Esophagus muscularis mucosa (tissue), 4 donors: ENCODE results near the gene SLC25A30. TPM values are rescaled to one million over a fixed set of nuclear protein-coding genes. Genes with fewer than 3 reads are reported as not detected.

Source experiments
- DNase-seq: peaks from one replicate; pipeline ENCODE4 v3.0.0-alpha.2; 2017; ENCODE audit errors: extremely low spot score
- H3K27ac ChIP-seq, 4 donors: fragments of 200-600 bp; sonication (generic); replicated peaks in 1 of 4; 1 replicate in 3 of 4; 2 replicates in 1 of 4; pipeline ENCODE4 v1.5.1; 2016 to 2019; ENCODE audit warnings: mild to moderate bottlenecking in 1 of 4
- H3K27me3 ChIP-seq, 4 donors: fragments of 200-600 bp; sonication (generic); one replicate each; pipeline versions ENCODE4 v1.5.1 to v1.6.0; 2016 to 2019
- H3K36me3 ChIP-seq, 4 donors: fragments of 200-600 bp; sonication (generic); one replicate each; pipeline ENCODE4 v1.5.1; 2016 to 2019
- H3K4me1 ChIP-seq, 4 donors: fragments of 200-600 bp; sonication (generic); one replicate each; pipeline ENCODE4 v1.5.1; 2016 to 2019
- H3K4me3 ChIP-seq, 4 donors: fragments of 200-600 bp; sonication (generic); 1 replicate in 2 of 4; 2 replicates in 2 of 4; pipeline ENCODE4 v1.5.1; 2016 to 2019; ENCODE audit warnings: mild to moderate bottlenecking in 4 of 4, moderate library complexity in 1 of 4
- H3K9me3 ChIP-seq, 4 donors: fragments of 200-600 bp; sonication (generic); 1 replicate in 3 of 4; 2 replicates in 1 of 4; pipeline ENCODE4 v1.5.1; 2016 to 2019
- EP300 ChIP-seq: sonication (generic); formaldehyde crosslinking; IDR thresholded peaks from one replicate; pipeline ENCODE4 v1.6.1; 2017; ENCODE audit warnings: antibody characterized with exemption
- POLR2A ChIP-seq: fragments of 450-650 bp; IDR thresholded peaks from one replicate; pipeline ENCODE4 v1.6.1; 2017; ENCODE audit warnings: antibody characterized with exemption, moderate library complexity, mild to moderate bottlenecking, low read depth
- POLR2AphosphoS5 ChIP-seq, 2 donors: sonication (generic); formaldehyde crosslinking; IDR thresholded peaks; one replicate each; pipeline ENCODE4 v1.6.1; 2017; ENCODE audit warnings: antibody characterized with exemption in 2 of 2
- WGBS: methylation state at CpG from one replicate; pipeline ENCODE4 v1.1.5; 2018; 5-methylcytosine and 5-hydroxymethylcytosine counted together
- intact Hi-C: fragments of 100-400 bp; cut with DNase I; formaldehyde crosslinking; loops from one replicate; pipeline ENCODE4 v1.15.1; 2023
- total RNA-seq, 4 donors: library from RNA; depleted of rRNA; stranded (reverse); fragments of >200 nt; gene quantifications; one replicate each; pipeline versions ENCODE4 v1.1.0 to v1.2.1, GENCODE V29; 2016
- TF ChIP-seq, protein P1 (sequence below), 3 experiments: fragments of 200-600 bp in 2 of 3; fragments of 450-650 bp in 1 of 3; sonication (generic) in 2 of 3; IDR thresholded peaks; one replicate each; pipeline ENCODE4 v1.5.1; 2017 to 2019; ENCODE audit warnings: antibody characterized with exemption in 3 of 3, mild to moderate bottlenecking in 2 of 3, moderate library complexity in 1 of 3

The SLC25A30 gene
- total RNA-seq, 4 donors from 2014 or later = 8.8 to 13.4 (median 10.3) TPM

DNA sequence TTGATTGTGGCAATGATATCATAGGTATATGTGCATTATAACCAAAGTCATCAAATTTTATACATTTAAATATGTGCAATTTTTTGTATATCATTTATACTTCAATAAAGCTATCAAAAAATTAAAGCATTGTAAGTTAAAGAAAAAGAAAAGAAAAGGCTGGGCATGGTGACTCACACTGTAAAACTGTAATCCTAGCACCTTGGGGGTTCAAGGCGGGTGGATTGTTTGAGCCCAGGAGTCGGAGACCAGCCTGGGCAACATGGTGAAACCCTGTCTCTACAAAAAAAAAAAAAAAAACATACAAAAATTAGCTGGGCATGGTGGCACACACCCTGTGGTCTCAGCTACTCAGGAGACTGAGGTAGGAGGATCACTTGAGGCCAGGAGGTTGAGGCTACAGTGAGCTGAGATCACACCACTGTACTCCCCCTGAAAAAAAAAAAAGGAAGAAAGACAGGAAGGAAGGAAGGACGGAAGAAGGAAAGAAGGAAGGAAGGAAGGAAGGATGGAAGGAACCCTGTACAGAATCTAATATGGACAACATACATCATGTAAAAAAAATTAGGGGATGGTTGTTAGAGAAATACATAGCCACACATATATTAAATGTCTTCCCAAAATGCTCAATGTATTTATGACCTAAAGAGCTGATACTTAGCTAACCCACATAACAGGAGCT is 21.7 kb upstream of the SLC25A30 start:
- DNase-seq = no peak
- intact Hi-C loops = no loop called here
- H3K27ac ChIP-seq = peak overlapping the region in 3 of 4 donors; percentile 14 to 48 (median 40)
- H3K9me3 ChIP-seq = no peaks in the 10 kb centered on the region
- TF ChIP-seq, protein P1, sequence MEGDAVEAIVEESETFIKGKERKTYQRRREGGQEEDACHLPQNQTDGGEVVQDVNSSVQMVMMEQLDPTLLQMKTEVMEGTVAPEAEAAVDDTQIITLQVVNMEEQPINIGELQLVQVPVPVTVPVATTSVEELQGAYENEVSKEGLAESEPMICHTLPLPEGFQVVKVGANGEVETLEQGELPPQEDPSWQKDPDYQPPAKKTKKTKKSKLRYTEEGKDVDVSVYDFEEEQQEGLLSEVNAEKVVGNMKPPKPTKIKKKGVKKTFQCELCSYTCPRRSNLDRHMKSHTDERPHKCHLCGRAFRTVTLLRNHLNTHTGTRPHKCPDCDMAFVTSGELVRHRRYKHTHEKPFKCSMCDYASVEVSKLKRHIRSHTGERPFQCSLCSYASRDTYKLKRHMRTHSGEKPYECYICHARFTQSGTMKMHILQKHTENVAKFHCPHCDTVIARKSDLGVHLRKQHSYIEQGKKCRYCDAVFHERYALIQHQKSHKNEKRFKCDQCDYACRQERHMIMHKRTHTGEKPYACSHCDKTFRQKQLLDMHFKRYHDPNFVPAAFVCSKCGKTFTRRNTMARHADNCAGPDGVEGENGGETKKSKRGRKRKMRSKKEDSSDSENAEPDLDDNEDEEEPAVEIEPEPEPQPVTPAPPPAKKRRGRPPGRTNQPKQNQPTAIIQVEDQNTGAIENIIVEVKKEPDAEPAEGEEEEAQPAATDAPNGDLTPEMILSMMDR (IDR thresholded peaks at IDR 0.05) = no peak
- TF ChIP-seq EP300 = no peak
- TF ChIP-seq POLR2A = no peak
- TF ChIP-seq POLR2AphosphoS5 (IDR thresholded peaks at IDR 0.05) = no peak
- no peaks in the 10 kb centered on the region for H3K27me3 ChIP-seq
- 82% methylated on average over 3 of the region's 3 CpGs for WGBS
- no peaks in the 10 kb centered on the region for H3K36me3 ChIP-seq
- peaks cover 14 to 29% (median 20%) of the 10 kb centered on the region in 4 donors for H3K4me1 ChIP-seq
- H3K4me3 ChIP-seq = no peak overlapping the region

DNA sequence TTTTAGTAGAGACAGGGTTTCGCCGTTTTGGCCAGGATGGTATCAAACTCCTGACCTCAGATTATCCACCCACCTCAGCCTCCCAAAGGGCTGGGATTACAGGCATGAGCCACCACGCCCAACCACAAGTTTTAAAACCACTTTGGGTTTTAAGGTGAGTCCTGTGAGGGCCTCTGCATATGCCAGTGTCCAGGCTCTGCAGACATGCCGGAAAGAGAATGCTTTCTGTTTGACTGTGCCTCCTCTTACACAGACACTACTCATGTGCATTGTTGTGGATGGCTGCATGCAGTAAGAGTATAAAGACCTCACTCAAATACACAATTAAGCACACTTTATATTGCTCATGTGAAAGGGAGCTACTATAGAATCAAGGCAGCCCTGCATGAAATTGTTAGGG is 20.8 kb upstream of the SLC25A30 start:
- WGBS = 93% methylated on average over 4 of the region's 4 CpGs
- Histone ChIP-seq H3K4me1 (peaks cover 14 to 29% (median 20%) of the 10 kb centered on the region in 4 donors), H3K9me3 (no peaks in the 10 kb centered on the region), H3K36me3 (no peaks in the 10 kb centered on the region), H3K4me3 (no peak overlapping the region), H3K27ac (no peak overlapping the region), H3K27me3 (no peaks in the 10 kb centered on the region)
- DNase-seq = no peak
- TF ChIP-seq EP300 = no peak
- TF ChIP-seq POLR2AphosphoS5 (IDR thresholded peaks at IDR 0.05) = no peak
- TF ChIP-seq, protein P1 (IDR thresholded peaks at IDR 0.05) = no peak
- no peak for TF ChIP-seq POLR2A
- intact Hi-C loops = no loop called here

DNA sequence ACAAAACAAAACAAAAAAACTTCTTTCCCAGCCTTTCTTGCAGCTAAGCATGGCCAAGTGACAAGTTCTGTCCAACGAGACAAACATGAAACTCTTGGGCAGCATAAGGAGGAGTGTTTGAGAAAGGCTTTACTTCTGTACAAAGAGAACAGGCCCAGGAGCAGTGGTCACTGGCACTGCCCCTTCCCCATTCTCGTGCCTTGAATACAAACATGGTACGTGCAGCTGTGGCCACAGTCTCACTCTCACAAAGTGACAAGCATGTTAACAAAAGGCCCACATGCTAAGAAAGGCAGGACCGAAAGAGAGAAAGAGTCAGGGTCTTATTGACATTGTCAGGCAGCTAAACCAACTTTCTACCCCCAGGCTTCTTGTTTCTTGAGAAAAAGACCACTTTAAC is 19.8 kb upstream of the SLC25A30 start:
- Histone ChIP-seq H3K27me3 (no peaks in the 10 kb centered on the region), H3K4me1 (peaks cover 14 to 29% (median 20%) of the 10 kb centered on the region in 4 donors), H3K36me3 (no peaks in the 10 kb centered on the region), H3K4me3 (no peak overlapping the region), H3K27ac (no peak overlapping the region), H3K9me3 (no peaks in the 10 kb centered on the region)
- WGBS = 90% methylated on average over 4 of the region's 4 CpGs
- intact Hi-C loops = no loop called here
- no peak for DNase-seq
- no peak for TF ChIP-seq POLR2A
- TF ChIP-seq, protein P1 (IDR thresholded peaks at IDR 0.05) = no peak
- TF ChIP-seq POLR2AphosphoS5 (IDR thresholded peaks at IDR 0.05) = no peak
- TF ChIP-seq EP300 = no peak

DNA sequence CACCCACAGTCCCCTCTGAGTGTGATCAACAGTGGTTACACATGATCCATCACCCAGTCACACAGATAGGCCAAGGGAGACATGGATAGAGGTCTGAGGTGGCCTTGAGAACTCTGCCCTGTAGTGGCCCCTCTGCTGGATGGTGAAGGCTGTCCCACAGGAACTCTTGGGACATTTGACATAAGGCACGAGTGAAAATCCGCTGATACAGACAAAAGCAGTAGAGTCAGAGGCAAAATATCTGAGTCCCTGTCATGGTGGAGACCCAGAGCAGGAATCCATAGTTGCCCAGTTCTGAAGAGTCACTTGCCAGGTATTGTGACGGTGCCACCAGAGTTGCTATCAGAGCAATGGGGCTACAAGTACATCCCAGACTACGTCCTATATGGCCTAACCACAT is 18.8 kb upstream of the SLC25A30 start:
- peaks cover 14 to 28% (median 20%) of the 10 kb centered on the region in 4 donors for H3K4me1 ChIP-seq
- no peaks in the 10 kb centered on the region for H3K27me3 ChIP-seq
- H3K9me3 ChIP-seq = no peaks in the 10 kb centered on the region
- intact Hi-C loops = no loop called here
- 98% methylated on average over 4 of the region's 4 CpGs for WGBS
- no peak for TF ChIP-seq POLR2A
- no peak for TF ChIP-seq POLR2AphosphoS5 (IDR thresholded peaks at IDR 0.05)
- TF ChIP-seq, protein P1 (IDR thresholded peaks at IDR 0.05) = no peak
- no peak for TF ChIP-seq EP300
- H3K4me3 ChIP-seq = no peak overlapping the region
- no peak overlapping the region for H3K27ac ChIP-seq
- H3K36me3 ChIP-seq = no peaks in the 10 kb centered on the region
- no peak for DNase-seq
